Stimulated activated CD4-positive, alpha-beta T cell treated with anti-CD3 and anti-CD28 coated beads, Interleukin-4, amount 100 ng/mL, for 1 hour (primary cell): Measurements from ENCODE around the gene VTI1A.
"Not testable (repeated sequence)": the region's sequence is repeated elsewhere in the genome, so short reads cannot be mapped to it uniquely, and the experiment has no call there.

Experiments
- DNase-seq: peaks from one replicate; pipeline ENCODE4 v3.0.0-alpha.2; 2020

Gene VTI1A

DNA sequence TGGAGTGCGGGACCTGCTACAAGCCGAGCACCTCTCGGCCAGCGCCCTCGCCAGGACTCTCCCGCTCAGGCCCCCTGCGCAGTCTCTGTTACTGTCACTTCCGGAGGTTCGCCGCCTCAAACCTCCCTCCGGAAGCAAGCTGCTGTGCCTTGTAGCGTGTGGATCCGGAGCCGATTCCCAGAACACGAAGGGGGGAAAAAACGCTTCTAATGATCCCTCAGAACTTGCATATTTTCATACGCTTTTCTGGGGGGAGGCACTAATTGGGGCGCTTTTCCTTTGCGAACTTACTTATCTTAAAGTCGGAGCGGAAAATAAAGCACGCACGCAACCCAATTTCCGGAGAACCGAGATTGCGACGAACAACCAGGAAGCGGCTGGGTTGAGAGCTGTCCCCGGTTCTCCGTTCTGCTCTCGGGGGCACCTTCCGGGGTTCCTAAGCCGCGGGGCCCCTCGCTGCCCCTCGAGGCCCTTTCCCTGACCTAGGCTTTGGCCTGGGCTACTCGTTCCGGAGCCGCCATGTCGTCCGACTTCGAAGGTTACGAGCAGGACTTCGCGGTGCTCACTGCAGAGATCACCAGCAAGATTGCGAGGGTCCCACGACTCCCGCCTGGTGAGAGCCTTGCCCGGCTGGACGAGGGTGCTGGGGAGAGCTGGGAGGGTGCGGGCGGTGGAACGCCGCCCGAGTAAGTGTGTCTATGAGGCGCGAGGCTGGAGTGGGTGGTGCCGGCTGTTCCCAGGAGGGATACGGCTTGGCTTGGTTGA lies at the start of gene VTI1A, which contains the start of gene ZDHHC6:
Gene VTI1A, plus strand, starts transcription at position 361 of the 765 bp plus-strand sequence. Its CDS starts 159 bp downstream, at position 520.
Gene ZDHHC6, minus strand, starts transcription at position 60 of the 765 bp plus-strand sequence. CDS start 1,478 bp downstream, outside the sequence.
- DNase-seq = peak; percentile 82

DNA sequence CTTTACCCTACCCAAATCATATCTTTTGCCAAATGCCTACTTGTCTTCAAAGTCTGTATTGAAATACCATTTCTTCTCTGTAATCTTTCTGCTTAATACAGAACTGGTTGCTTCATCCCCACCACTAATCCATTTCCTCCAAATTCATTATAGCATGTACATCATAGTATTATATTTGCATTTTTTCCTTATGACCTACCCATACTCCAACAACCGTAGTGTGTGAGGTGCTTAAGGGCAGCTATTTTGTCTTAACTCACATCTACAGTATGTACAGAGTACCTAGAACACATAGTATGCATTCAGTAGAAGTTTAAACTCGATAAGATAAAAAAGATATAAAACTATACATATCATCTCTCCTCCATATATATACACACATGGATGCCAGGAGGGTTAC lies 49.4 kb upstream of the VTI1A start:
- DNase-seq = no peak

GRCh38 chr10:112402917-112403316 lies 44.1 kb upstream of the VTI1A start:
- DNase-seq = no peak

DNA sequence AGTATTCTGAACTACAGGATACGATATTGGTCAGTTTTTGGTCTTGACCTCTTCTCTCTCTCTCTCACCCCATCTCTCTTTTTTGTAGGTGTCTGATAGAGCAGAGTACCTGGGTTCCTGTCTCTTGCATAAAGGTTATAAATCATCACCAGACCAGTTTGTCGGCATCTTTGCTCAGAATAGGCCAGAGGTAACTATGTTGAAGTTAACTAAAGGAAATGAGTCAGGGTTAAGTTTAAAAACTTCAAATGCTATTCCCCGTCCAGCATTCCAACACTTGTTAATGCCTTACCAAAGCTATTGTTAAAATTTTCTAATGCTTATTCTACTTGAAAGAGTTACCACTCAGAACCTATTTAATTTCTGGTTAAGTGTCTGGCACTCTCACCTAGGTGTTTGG lies 42.4 kb upstream of the VTI1A start:
- no peak for DNase-seq

DNA sequence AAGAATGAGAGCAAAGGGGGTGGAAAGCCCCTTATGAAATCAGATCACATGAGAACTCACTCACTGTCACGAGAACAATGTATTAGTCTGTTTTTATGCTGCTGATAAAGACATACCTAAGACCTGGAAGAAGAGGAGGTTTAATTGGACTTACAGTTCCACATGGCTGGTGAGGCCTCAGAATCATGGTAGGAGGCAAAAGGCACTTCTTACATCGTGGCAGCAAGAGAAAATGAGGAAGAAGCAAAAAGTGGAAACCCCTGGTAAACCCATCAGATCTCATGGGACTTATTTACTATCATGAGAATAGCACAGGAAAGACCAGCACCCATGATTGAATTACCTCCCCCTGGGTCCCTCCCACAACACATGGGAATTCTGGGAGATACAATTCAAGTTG lies 40.2 kb upstream of the VTI1A start:
- not testable (repeated sequence) for DNase-seq

DNA sequence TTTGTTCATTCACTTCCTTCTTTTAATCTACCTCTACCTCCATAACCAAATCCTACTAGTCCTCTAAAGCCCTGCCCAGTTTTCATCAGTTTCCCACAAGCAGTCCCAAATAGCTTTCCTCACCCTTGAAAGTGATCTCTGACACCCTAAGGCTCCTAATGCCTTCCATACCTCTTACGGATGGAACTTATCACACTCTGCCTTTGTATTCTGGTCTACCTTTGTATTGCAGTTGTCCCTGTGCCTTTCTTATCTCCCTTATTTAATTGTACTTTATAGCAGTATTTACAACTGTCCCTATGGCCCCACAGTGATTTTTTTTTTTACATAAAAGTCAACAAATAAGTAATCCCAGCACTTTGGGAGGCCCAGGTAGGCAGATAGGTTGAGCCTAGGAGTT lies 39.3 kb upstream of the VTI1A start:
- no peak for DNase-seq

- DNase-seq = no peak
Observed at GRCh38 chr10:112409299-112409698, 37.7 kb upstream of the VTI1A start.

GRCh38 chr10:112409755-112410154 lies 37.3 kb upstream of the VTI1A start:
- no peak for DNase-seq

GRCh38 chr10:112412696-112413095 lies 34.3 kb upstream of the VTI1A start:
- DNase-seq = no peak

- no peak for DNase-seq
Observed at GRCh38 chr10:112421731-112422130, 25.3 kb upstream of the VTI1A start.

GRCh38 chr10:112424651-112425050 lies 22.4 kb upstream of the VTI1A start:
- no peak for DNase-seq

DNA sequence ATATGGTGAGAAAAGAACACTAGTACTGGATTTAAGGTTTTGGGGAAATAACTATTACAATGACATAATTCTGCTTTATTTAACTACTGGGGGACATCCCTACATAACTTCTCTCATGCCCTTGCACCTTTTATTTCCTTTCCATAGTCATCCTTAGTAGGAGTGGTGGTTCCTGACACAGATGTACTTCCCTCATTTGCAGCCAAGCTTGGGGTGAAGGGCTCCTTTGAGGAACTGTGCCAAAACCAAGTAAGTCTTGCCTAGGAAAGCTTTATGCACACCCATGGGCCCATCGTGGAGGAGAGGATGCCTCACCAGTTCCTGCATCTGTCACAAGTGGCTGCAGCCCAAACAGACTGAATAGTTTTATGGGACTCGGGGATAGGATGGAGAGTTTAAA lies 20.9 kb upstream of the VTI1A start:
- DNase-seq = no peak

- DNase-seq = no peak
Observed at GRCh38 chr10:112429147-112429546, 17.9 kb upstream of the VTI1A start.

GRCh38 chr10:112429654-112430230 lies 17.3 kb upstream of the VTI1A start:
- no peak for DNase-seq

DNA sequence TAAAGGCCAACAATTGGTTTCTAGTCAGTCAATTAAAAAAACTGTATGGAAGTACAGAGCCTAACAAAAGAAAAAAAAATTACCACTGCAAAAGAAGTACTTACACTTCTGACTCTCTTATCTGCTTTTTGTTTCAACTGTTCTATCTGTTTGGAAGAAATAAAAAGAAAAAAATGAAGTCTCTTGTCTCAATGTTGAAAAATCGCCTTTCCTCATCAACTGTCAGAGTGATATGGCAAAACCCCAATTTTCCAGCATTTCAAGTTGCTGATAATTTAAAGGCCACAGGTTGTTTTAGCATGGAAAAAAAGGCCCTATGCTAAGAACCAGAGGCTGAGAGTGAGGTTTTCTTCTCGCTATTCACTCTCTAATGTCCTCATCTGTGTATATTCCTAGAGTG lies 13.9 kb upstream of the VTI1A start:
- DNase-seq = no peak

GRCh38 chr10:112434988-112435619 lies 11.9 kb upstream of the VTI1A start:
- no peak for DNase-seq

- DNase-seq = no peak
Observed at GRCh38 chr10:112438356-112438755, 8.7 kb upstream of the VTI1A start.

GRCh38 chr10:112441520-112441919 lies 5.5 kb upstream of the VTI1A start:
- DNase-seq = no peak

DNA sequence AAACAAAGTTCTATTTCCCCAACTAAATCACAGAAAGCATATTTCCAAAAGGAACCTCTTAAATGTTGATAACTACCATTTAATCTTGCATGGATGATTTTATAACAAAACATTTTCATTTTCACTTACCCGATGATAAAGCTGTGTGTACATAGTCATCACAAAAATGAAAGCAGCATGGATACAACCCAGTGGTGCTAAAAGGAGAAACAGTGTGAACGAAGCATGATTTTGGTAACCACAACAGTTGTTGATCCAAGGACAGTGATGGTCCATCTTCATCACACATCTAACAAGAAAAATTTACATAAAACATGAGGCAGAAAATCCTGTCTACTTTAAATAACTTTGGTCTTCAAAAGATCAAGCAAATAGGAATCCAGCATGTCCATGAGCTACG lies 5.0 kb upstream of the VTI1A start:
- no peak for DNase-seq

- no peak for DNase-seq
Observed at GRCh38 chr10:112446055-112446854, 760 bp upstream of the VTI1A start.

- DNase-seq = no peak
Observed at GRCh38 chr10:112447620-112447928, 559 bp downstream of the VTI1A start.

DNA sequence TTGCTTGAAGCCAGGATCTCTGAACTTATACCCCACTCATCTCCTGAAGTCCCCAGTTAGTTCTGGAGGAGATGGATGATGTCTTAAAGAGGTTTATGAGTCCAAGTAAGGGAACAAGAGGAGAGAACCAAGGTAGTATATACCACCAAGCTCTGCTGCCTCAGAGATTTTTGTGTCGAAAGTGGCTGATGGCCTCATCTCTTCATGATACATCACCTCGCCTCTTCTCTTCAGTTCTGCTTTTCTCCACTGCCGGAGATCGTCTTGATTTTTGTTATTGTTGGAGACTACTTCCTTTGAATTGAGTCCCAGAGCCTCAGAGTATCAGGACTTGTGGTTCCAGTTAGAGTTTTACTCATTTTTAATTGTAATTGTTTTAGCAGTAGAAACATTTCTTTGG lies 1.9 kb downstream of the VTI1A start:
- DNase-seq = no peak
